Cardiac fibroblast (primary cell): ENCODE measurements around the gene MICAL3.

ENCODE experiments used
- DNase-seq, 2 donors: peaks; one replicate each; pipeline versions ENCODE4 v3.0.0 to v3.0.0-alpha.2; 2010; ENCODE audit warnings: low read depth in 2 of 2
- H3K4me3 ChIP-seq, 2 donors: replicated peaks in 1 of 2; 1 replicate in 1 of 2; 2 replicates in 1 of 2; pipeline ENCODE4 v1.5.1; 2011; ENCODE audit warnings: low read depth in 2 of 2, low read length in 2 of 2, mild to moderate bottlenecking in 2 of 2, moderate library complexity in 1 of 2
- CTCF ChIP-seq: IDR thresholded peaks from one replicate; pipeline ENCODE4 v1.5.1; 2011; ENCODE audit warnings: low read depth, mild to moderate bottlenecking, low read length, inconsistent platforms

Gene MICAL3

GRCh38 chr22:17777005-17777716, 247.2 kb downstream of the MICAL3 start:
- TF ChIP-seq CTCF: no peak
- DNase-seq: no peak
- H3K4me3 ChIP-seq: no peak overlapping the region

- no peak overlapping the region for H3K4me3 ChIP-seq
- no peak for TF ChIP-seq CTCF
- no peak for DNase-seq
Measured at GRCh38 chr22:17775781-17776465, 248.4 kb downstream of the MICAL3 start.

GRCh38 chr22:17774926-17775685, 249.3 kb downstream of the MICAL3 start:
- no peak for DNase-seq
- H3K4me3 ChIP-seq: no peak overlapping the region
- no peak for TF ChIP-seq CTCF

GRCh38 chr22:17774206-17774925, 250.0 kb downstream of the MICAL3 start, which contains the start of gene BID:
BID (minus strand) TSS chr22:17774469; CDS start chr22:17750116, 24,353 bp downstream.
- DNase-seq: no peak

GRCh38 chr22:17773606-17774205, 250.7 kb downstream of the MICAL3 start:
- peak overlapping the region; percentile 55 to 63 for H3K4me3 ChIP-seq
- no peak for TF ChIP-seq CTCF
- DNase-seq: peak in 1 of 2 donors; percentile 24

More at GRCh38 chr22:17774206-17774925, 250.0 kb downstream of the MICAL3 start, which contains the start of gene BID:
- H3K4me3 ChIP-seq: peak within 1 kb of the TSS; percentile 55 to 63
- no peak for TF ChIP-seq CTCF

GRCh38 chr22:17772958-17773605, 251.3 kb downstream of the MICAL3 start:
- H3K4me3 ChIP-seq: peak overlapping the region; percentile 55 to 63
- peak; percentile 19 to 32 for DNase-seq
- no peak for TF ChIP-seq CTCF
